ENCODE data around the gene PPP1R12B. TPM values are rescaled to one million over a fixed set of nuclear protein-coding genes. Genes with fewer than 3 reads are reported as not detected.
A peak's percentile ranks its signal among the peaks of the same experiment; 100 is the strongest.
"Not testable (repeated sequence)": the region's sequence is repeated elsewhere in the genome, so short reads cannot be mapped to it uniquely, and the experiment has no call there.

Gene PPP1R12B
- total RNA-seq, 1 donor from 2014 or later: 61.6 TPM

GRCh38 chr1:202516434-202516877 lies 168.0 kb downstream of the PPP1R12B start:
- H3K27me3 Mint-ChIP-seq (ENCODE audit: low read depth): no peaks in the 10 kb centered on the region
- peak overlapping the region; percentile 83 for H3K27ac Mint-ChIP-seq
- no peaks in the 10 kb centered on the region for H3K9me3 Mint-ChIP-seq
- H3K4me1 Mint-ChIP-seq: peaks cover 29% of the 10 kb centered on the region
- TF ChIP-seq CTCF (IDR thresholded peaks at IDR 0.05; ENCODE audit: unreplicated experiment): no peak
- H3K4me3 Mint-ChIP-seq: no peak overlapping the region
- DNase-seq (ENCODE audit: low spot score in 2 of 2, unreplicated experiment in 2 of 2): no peak
- H3K36me3 Mint-ChIP-seq: no peaks in the 10 kb centered on the region

DNA sequence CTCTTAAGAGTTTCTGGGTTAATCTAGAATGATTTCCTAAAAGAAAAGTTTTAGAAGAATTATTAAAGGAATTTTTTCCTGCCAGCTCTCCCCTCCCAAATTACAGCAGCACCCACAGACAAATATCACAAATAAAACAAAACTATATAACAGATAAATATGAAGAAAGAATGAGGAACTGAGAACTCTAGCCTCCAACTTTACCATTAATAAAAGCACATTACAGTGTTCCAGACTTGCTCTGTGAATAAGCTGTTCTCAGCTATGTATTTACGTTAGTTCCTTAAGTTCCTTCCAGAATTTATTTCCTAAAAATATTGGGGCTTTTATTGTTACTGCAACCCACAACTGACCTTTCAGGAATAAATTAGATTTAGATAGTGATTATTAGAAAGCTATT lies 168.6 kb downstream of the PPP1R12B start:
- H3K27me3 Mint-ChIP-seq (ENCODE audit: low read depth); H3K36me3 Mint-ChIP-seq; H3K4me3 Mint-ChIP-seq; H3K9me3 Mint-ChIP-seq; DNase-seq (ENCODE audit: low spot score in 2 of 2, unreplicated experiment in 2 of 2): not testable (repeated sequence)
- H3K27ac Mint-ChIP-seq: peak overlapping the region; percentile 83
- peaks cover 29% of the 10 kb centered on the region for H3K4me1 Mint-ChIP-seq

GRCh38 chr1:202518180-202518579 lies 169.7 kb downstream of the PPP1R12B start:
- H3K27ac Mint-ChIP-seq; H3K9me3 Mint-ChIP-seq; DNase-seq (ENCODE audit: low spot score in 2 of 2, unreplicated experiment in 2 of 2); H3K27me3 Mint-ChIP-seq (ENCODE audit: low read depth); H3K36me3 Mint-ChIP-seq; H3K4me3 Mint-ChIP-seq: not testable (repeated sequence)
- peaks cover 29% of the 10 kb centered on the region for H3K4me1 Mint-ChIP-seq

GRCh38 chr1:202518905-202519304 lies 170.4 kb downstream of the PPP1R12B start:
- not testable (repeated sequence) for H3K36me3 Mint-ChIP-seq; H3K4me3 Mint-ChIP-seq; H3K9me3 Mint-ChIP-seq; H3K27me3 Mint-ChIP-seq (ENCODE audit: low read depth); DNase-seq (ENCODE audit: low spot score in 2 of 2, unreplicated experiment in 2 of 2)
- H3K4me1 Mint-ChIP-seq: peaks cover 29% of the 10 kb centered on the region
- peak overlapping the region; percentile 66 for H3K27ac Mint-ChIP-seq

DNA sequence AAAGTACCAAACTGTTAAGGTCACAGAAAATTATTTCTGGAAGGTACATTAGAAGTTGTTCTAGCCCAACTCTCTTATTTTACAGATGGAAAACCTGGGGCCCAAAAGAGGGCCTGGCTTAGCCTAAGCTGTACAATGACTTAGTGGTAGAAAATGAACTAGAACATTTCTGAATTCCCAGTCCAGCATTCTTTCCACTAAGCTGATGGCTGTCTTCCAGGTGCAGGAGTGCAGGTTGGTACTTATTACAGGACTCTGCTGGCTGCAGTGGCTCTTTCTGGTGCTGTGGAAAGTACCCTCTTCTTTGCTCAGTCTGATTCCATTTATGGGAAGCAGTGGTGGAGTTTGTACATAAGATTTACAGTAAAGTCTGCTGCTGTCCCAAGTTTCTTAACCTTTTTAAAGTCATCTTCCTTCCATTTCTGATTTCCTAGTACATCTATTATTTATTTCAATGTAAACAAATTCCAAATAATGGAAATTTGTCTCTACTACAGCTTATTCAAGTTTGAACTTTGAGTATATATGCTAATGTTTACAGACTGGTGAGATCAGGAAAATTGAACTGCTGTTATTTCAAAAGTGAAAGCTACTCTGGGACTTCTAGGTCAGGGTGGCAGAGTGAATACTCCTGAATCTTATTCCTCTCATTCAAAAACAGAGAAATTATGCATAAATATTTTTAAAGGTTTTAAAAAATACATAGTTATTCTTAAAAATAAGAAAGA lies 171.8 kb downstream of the PPP1R12B start:
- DNase-seq (ENCODE audit: low spot score in 2 of 2, unreplicated experiment in 2 of 2); H3K36me3 Mint-ChIP-seq; H3K27me3 Mint-ChIP-seq (ENCODE audit: low read depth); H3K4me3 Mint-ChIP-seq: not testable (repeated sequence)
- Mint-ChIP-seq H3K27ac (peak overlapping the region; percentile 73), H3K4me1 (peaks cover 29% of the 10 kb centered on the region), H3K9me3 (peaks cover 11% of the 10 kb centered on the region)

DNA sequence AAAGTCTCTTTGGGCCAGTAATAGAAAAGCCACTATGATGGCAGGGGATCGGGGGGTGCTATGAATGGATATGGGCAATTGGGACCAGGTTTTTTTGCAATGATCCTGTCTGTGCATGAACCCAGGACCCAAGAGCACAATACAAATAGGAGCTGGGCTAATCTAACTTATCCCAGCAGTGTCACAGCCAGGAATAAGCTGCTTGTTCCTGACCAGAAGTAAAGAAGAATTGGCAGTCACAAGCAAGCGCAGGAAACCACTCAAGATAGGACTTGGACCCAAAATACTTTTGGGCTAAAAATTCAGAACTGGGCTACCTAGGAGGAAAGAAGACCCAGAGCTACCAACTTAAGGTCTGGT lies 172.3 kb downstream of the PPP1R12B start:
- H3K9me3 Mint-ChIP-seq: peaks cover 12% of the 10 kb centered on the region
- not testable (repeated sequence) for DNase-seq (ENCODE audit: low spot score in 2 of 2, unreplicated experiment in 2 of 2); H3K36me3 Mint-ChIP-seq; H3K27me3 Mint-ChIP-seq (ENCODE audit: low read depth); H3K4me3 Mint-ChIP-seq; H3K27ac Mint-ChIP-seq
- peaks cover 26% of the 10 kb centered on the region for H3K4me1 Mint-ChIP-seq

DNA sequence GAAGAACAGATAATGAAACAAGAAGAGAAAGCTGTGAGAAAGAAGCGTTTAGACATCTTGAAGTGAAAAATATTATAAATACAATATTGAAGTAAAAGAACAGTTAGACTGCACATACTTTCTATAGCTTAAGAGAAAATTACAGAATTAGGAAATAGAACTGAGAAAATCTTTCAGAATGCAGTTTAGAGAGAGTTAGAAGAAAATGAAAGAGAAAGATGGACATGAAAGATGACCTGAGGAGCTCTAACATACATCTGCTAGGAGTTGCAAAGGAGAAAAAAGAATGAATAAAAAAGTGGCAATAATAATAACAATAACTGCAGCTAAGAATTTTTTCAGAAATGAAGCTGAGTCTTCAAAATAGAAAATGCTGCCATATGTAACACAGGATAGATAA lies 173.0 kb downstream of the PPP1R12B start:
- H3K36me3 Mint-ChIP-seq; DNase-seq (ENCODE audit: low spot score in 2 of 2, unreplicated experiment in 2 of 2); H3K27me3 Mint-ChIP-seq (ENCODE audit: low read depth); H3K27ac Mint-ChIP-seq; H3K4me3 Mint-ChIP-seq: not testable (repeated sequence)
- H3K4me1 Mint-ChIP-seq: peaks cover 20% of the 10 kb centered on the region
- H3K9me3 Mint-ChIP-seq: peaks cover 12% of the 10 kb centered on the region

DNA sequence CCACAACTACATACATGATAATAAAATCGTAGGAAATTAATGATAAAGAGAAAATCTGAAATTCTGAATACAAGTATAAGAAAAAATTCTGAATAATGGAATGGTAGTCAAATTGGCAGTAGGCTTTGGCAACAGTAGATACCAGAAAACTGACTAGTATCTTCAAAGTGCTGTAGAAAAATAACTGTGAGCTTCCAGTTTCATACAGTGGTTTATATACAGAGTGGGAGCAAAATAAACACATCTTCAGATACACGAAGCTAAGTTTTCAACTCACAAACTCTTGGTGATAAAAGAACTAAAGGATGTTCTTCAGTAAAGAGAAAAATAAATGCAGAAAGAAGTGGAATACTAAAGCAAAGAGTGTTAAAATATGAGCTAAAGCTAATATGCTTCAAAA lies 173.4 kb downstream of the PPP1R12B start:
- no peak for DNase-seq (ENCODE audit: low spot score in 2 of 2, unreplicated experiment in 2 of 2)
- no peak overlapping the region for H3K27ac Mint-ChIP-seq
- H3K4me3 Mint-ChIP-seq: no peak overlapping the region
- no peaks in the 10 kb centered on the region for H3K27me3 Mint-ChIP-seq (ENCODE audit: low read depth)
- peaks cover 16% of the 10 kb centered on the region for H3K4me1 Mint-ChIP-seq
- peaks cover 8% of the 10 kb centered on the region for H3K36me3 Mint-ChIP-seq
- TF ChIP-seq CTCF (IDR thresholded peaks at IDR 0.05; ENCODE audit: unreplicated experiment): no peak
- H3K9me3 Mint-ChIP-seq: peaks cover 12% of the 10 kb centered on the region

- H3K4me3 Mint-ChIP-seq; DNase-seq (ENCODE audit: low spot score in 2 of 2, unreplicated experiment in 2 of 2); H3K36me3 Mint-ChIP-seq; H3K27me3 Mint-ChIP-seq (ENCODE audit: low read depth); H3K27ac Mint-ChIP-seq; H3K4me1 Mint-ChIP-seq: not testable (repeated sequence)
- peaks cover 12% of the 10 kb centered on the region for H3K9me3 Mint-ChIP-seq
These were observed 177.6 kb downstream of the PPP1R12B start for GRCh38 chr1:202526056-202526455.

GRCh38 chr1:202528096-202528722 lies 179.7 kb downstream of the PPP1R12B start:
- H3K36me3 Mint-ChIP-seq; H3K4me3 Mint-ChIP-seq; H3K27me3 Mint-ChIP-seq (ENCODE audit: low read depth); DNase-seq (ENCODE audit: low spot score in 2 of 2, unreplicated experiment in 2 of 2); H3K27ac Mint-ChIP-seq: not testable (repeated sequence)
- H3K9me3 Mint-ChIP-seq: peaks cover 12% of the 10 kb centered on the region
- peaks cover 12% of the 10 kb centered on the region for H3K4me1 Mint-ChIP-seq

DNA sequence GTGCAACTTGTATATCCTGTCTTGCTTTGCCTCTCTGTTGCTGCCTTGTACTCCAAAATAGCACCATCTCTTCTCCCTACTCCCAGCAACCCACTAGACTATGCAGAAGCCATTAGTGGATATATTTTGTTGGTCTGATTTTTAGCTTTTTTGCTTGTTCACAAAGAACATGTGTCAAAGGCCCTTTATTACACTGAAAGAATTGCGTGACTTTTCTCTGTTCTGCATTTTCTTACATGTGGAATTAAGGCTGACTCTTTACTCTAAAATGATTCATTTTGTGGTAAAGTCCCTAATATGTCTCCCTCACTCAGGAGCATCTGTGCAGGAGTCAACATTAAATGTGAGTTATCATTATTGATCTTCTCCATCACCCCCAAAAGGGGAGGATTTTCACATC lies 182.2 kb downstream of the PPP1R12B start:
- H3K36me3 Mint-ChIP-seq; H3K27ac Mint-ChIP-seq; H3K4me3 Mint-ChIP-seq; DNase-seq (ENCODE audit: low spot score in 2 of 2, unreplicated experiment in 2 of 2); H3K27me3 Mint-ChIP-seq (ENCODE audit: low read depth); H3K9me3 Mint-ChIP-seq: not testable (repeated sequence)
- peaks cover 12% of the 10 kb centered on the region for H3K4me1 Mint-ChIP-seq

Measured in mesothelial cell of epicardium (in vitro differentiated cells).